Activated naive CD4-positive, alpha-beta T cell treated with anti-CD3 and anti-CD28 coated beads, Interleukin-2, amount 50 U/mL, for 24 hours (primary cell): ENCODE measurements around the gene TECPR1.

Source experiments
- H3K27ac Mint-ChIP-seq: one replicate; pipeline ENCODE4 v1.8.0; 2021; ENCODE audit warnings: mild to moderate bottlenecking, mixed read lengths
- H3K27me3 Mint-ChIP-seq: one replicate; pipeline ENCODE4 v1.8.0; 2021; ENCODE audit warnings: mixed read lengths
- H3K36me3 Mint-ChIP-seq: one replicate; pipeline ENCODE4 v1.8.0; 2021; ENCODE audit warnings: mixed read lengths
- H3K4me1 Mint-ChIP-seq: one replicate; pipeline ENCODE4 v1.8.0; 2021; ENCODE audit warnings: mixed read lengths
- H3K4me3 Mint-ChIP-seq: one replicate; pipeline ENCODE4 v1.8.0; 2021; ENCODE audit warnings: mild to moderate bottlenecking, mixed read lengths
- H3K9me3 Mint-ChIP-seq: one replicate; pipeline ENCODE4 v1.8.0; 2021; ENCODE audit warnings: mixed read lengths

TECPR1 gene

DNA sequence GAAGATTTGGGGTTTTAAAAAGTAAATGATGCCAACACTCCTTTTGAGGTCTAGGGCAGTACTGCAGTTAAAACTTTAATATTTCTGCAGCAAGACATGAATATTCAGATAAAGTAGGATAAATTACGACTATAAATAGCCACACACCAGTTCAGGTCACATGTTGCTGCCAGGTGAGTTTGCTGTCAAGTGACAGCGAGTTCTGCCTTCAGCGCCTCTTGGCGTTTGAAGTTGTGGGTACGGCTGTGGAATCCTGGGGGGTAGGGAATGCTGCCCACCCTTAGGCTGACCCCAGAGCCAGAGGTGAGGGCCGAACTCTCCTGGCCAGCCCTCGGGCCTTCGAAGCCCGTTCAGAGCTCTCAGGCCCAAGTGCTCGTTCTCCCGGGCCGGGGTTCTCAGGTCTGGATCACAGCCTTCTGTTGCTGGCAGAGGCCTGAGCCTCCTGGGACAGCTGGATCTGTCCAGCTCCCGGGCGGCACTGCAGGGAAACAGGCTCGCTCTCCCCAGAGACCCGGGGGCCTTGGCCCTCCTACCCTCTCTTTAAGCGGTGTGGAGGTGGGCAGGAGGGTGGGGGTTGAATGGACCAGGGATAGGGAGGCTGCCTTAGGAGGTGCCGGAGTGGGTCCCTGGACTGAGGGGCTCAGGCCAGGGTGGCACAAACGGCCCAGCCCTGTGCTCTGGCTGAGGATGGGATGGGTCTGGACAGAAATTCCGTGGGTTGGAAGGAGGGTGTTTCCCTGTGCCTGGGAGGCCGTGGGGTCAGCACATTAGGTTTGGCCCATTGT is 34.9 kb upstream of the TECPR1 start:
- H3K4me3 Mint-ChIP-seq = no peak overlapping the region
- no peaks in the 10 kb centered on the region for H3K27me3 Mint-ChIP-seq
- H3K27ac Mint-ChIP-seq = no peak overlapping the region
- no peaks in the 10 kb centered on the region for H3K9me3 Mint-ChIP-seq
- H3K4me1 Mint-ChIP-seq = peaks cover 33% of the 10 kb centered on the region
- H3K36me3 Mint-ChIP-seq = no peaks in the 10 kb centered on the region

DNA sequence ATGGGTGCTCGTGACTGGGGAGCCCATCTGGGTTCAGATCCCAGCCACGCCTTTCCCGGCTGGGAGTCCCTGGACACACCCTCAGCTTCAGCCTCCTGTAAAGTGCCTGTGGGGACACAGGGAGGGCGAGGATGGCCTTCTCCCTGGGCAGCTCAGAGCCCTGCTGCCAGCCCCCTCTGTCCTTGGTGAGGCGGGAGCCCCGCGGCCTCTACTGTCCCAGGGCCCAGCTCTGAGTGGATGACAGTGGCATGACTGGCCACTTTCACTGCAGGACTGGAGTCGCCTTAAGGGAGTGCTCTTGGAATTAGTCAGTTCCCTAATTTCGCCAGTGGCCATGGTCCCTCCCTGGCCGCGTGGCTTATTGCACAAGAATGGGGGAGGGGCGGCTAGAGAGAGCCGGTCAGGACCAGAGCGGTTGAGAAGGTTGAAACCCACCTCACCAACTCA is 34.1 kb upstream of the TECPR1 start:
- H3K4me3 Mint-ChIP-seq = no peak overlapping the region
- no peak overlapping the region for H3K27ac Mint-ChIP-seq
- no peaks in the 10 kb centered on the region for H3K36me3 Mint-ChIP-seq
- peaks cover 33% of the 10 kb centered on the region for H3K4me1 Mint-ChIP-seq
- H3K9me3 Mint-ChIP-seq = no peaks in the 10 kb centered on the region
- no peaks in the 10 kb centered on the region for H3K27me3 Mint-ChIP-seq

DNA sequence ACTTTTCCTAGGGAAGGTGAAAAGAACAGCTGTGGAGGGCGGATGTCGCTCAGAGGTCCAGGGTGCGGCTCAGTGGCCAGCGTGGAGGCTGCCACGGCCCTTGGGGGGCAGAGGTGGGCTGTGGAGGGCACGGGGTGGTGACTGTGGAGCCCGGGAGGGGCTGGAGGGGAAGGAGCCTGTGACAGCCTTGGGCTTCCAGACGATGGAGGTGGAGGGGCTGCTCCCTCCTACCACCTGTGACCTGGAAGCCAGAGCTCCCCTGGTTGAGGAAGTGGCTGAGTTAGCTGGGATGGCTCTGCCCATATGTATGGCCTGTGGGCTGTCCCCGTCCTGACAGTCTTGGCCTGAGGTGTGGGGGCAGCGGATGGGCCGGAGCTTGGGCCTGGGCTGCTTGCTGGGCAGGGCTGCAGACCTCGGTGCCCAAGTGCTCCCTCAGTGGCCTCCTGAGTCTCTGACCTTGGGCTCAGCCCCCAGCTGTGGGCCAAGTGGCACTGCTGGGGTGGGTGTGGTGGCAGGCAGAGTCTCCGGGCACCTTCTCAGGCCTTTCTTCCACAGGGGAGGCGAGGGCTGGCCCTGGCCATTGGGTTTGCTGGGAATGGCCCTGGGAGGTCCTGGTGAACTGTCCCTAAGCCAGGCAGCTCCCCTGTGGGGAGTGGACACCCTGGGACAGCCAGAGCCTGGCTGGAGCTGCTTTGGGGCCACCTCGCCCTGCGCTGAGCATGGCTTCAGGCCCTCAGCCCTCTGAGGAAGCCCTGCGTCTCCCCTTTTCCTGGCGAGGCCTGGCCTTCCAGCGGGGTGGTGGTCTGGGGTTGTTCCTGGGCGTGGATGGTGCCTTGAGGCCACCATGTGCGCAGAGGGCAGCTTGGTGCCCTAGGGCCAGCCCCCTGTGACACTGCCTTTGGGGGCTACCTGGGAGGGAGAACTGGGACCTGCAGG is 33.4 kb upstream of the TECPR1 start:
- no peaks in the 10 kb centered on the region for H3K9me3 Mint-ChIP-seq
- H3K27me3 Mint-ChIP-seq = no peaks in the 10 kb centered on the region
- H3K4me3 Mint-ChIP-seq = no peak overlapping the region
- H3K4me1 Mint-ChIP-seq = peaks cover 33% of the 10 kb centered on the region
- H3K27ac Mint-ChIP-seq = peak overlapping the region; percentile 82
- H3K36me3 Mint-ChIP-seq = no peaks in the 10 kb centered on the region

DNA sequence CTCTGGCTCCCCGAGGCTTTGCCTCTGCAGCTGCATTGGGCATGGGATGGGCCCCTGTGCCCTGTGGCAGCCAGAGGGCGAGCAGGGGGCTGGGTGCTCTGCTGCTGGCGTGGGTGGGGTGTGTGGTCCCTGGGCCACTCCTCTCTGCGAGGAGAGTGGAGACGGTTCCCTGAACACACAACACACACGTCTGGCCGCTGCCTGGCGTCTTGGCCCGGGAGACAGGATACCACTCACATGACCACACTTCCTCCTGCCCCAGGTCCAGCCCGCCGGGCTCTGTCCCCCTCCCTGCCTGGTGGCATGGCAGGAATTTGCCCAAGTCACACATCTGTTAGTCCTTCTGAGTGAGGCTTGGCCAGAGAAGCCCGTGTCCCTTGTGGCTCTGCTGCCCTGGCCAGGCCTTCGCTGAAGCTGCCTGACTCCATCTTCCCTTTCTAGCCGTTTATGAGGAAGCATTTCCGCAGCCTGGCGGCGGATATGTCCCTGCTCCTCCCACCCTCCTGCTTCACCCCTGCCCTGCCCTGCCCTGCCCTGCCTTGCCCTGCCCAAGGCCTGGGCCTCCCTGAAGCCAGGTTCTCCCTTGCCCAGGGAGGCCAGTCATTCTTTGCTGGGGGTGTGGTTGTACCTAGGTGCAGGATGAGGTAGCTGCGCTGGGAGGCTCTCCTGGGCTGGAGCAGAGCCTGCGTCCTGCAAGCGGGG is 32.5 kb upstream of the TECPR1 start:
- H3K27me3 Mint-ChIP-seq = no peaks in the 10 kb centered on the region
- peak overlapping the region; percentile 82 for H3K27ac Mint-ChIP-seq
- no peaks in the 10 kb centered on the region for H3K9me3 Mint-ChIP-seq
- H3K36me3 Mint-ChIP-seq = no peaks in the 10 kb centered on the region
- peak overlapping the region; percentile 45 for H3K4me3 Mint-ChIP-seq
- H3K4me1 Mint-ChIP-seq = peaks cover 33% of the 10 kb centered on the region

DNA sequence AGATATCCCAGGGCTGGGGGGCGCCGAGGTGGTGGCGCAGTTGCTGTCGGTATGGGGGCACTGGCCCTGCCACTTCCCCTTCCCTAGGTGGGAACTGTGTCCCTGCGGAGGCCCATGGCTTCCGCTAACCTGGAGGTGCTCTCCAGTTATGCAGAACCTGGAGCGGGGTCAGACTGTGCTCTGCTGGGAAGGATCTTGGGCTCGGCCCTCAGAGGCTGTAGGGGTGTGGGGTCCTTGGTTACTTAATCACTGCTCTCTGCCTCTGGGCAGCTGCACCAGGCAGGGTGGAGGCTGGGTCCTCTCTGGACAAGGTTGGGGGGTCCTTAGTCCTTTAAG is 31.8 kb upstream of the TECPR1 start:
- Mint-ChIP-seq H3K36me3 (no peaks in the 10 kb centered on the region), H3K4me1 (peaks cover 33% of the 10 kb centered on the region)

DNA sequence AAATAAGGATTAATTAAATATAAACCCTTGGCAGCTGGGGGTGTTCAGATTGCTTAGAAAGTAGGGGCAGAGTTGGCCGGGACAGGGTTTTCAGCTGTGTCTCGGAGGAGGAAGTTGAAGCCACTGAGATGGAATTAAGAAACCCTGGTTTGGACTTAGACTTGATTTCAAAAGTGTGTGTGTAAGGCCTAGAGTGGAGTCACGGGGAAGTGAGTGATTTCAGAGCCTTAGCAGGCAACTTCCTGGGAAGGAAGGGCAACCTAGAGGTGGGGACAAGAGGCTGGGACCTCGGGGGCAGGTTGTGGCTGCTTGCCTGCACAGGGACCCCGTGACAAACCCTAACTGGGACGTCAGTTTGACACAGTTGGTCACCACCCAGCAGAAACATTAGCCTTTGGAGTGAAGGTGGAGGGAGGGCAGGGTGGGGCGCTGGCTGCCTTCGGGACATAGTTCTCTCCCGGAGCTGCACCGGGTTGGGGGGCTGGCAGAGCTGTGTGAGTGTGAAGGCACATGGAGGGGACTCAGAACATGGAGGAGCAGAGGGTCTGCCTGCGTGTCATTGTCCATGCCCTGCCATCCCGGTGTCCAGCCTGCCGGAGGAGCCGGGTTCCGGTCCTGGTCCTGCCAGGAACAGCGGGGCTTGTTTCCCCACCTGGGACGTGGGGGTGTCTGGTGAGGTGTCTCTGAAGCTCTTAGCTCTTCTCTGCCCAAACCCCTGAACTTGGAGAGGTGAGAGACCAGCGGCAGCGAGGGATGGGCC is 31.3 kb upstream of the TECPR1 start:
- Mint-ChIP-seq H3K4me3 (peak overlapping the region; percentile 88), H3K4me1 (peaks cover 33% of the 10 kb centered on the region), H3K27ac (peak overlapping the region; percentile 91)

More for the DNA sequence above, 31.8 kb upstream of the TECPR1 start:
- H3K9me3 Mint-ChIP-seq = no peaks in the 10 kb centered on the region
- no peaks in the 10 kb centered on the region for H3K27me3 Mint-ChIP-seq
- no peak overlapping the region for H3K27ac Mint-ChIP-seq
- peak overlapping the region; percentile 45 for H3K4me3 Mint-ChIP-seq

DNA sequence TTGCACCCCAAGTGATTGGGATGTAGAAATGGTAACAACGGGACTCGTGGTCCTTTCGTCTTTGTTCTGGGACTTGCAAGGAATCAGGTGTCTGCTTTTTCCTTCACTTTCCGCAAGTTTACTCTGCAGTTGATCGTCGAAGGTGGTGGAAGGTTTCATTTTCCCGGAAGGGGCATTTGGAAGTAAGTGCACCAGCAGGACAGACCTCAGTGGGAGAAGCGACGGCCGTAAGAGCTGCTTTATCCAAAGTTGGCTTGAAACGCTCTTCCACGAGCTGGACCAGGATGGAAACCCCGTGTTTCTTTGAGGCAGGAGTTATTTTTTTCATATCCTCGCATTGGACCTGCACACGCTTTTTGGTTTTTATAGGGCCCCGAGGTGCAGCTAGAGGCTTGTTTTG is 30.7 kb upstream of the TECPR1 start:
- Mint-ChIP-seq H3K27me3 (no peaks in the 10 kb centered on the region), H3K36me3 (no peaks in the 10 kb centered on the region), H3K4me3 (peak overlapping the region; percentile 88), H3K9me3 (no peaks in the 10 kb centered on the region), H3K4me1 (peaks cover 33% of the 10 kb centered on the region), H3K27ac (peak overlapping the region; percentile 91)

More for the DNA sequence above, 31.3 kb upstream of the TECPR1 start:
- H3K27me3 Mint-ChIP-seq = no peaks in the 10 kb centered on the region
- H3K36me3 Mint-ChIP-seq = no peaks in the 10 kb centered on the region
- H3K9me3 Mint-ChIP-seq = no peaks in the 10 kb centered on the region

DNA sequence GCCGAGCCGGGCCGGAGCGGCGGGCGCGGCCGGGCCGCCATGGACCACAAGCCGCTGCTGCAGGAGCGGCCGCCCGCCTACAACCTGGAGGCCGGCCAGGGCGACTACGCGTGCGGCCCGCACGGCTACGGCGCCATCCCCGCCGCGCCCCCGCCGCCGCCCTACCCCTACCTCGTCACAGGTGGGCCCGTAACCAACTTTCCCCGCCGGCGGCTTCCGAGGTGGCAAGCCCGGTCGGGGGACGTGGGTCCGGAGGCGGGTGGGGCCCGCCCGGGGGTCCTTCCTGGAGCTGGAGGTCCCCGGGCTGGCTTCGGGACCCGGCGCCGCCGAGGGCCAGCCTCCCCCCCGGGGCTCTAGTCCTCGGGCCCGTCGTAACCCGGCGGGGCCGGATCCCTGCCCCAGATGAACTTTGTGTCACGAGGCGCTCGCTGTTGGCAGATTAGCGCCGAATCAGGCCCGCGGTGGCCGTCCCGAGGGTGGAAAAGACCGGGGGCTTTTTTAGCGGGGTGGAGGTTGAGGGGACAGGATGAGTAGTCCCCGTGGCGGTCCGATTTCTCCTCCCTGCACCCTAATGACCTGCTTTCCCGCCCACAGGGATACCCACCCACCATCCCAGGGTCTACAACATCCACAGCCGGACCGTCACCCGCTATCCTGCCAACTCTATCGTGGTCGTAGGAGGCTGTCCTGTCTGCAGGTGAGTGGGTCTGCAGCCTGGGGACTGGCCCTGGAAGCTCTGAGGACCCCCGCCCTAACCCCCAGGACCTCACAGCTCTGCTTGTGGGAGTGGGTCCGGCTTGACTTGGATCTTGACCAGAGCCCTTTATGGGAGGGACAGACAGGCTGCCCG is 29.9 kb upstream of the TECPR1 start:
- H3K9me3 Mint-ChIP-seq = no peaks in the 10 kb centered on the region
- H3K4me1 Mint-ChIP-seq = peaks cover 33% of the 10 kb centered on the region
- peak overlapping the region; percentile 91 for H3K27ac Mint-ChIP-seq

DNA sequence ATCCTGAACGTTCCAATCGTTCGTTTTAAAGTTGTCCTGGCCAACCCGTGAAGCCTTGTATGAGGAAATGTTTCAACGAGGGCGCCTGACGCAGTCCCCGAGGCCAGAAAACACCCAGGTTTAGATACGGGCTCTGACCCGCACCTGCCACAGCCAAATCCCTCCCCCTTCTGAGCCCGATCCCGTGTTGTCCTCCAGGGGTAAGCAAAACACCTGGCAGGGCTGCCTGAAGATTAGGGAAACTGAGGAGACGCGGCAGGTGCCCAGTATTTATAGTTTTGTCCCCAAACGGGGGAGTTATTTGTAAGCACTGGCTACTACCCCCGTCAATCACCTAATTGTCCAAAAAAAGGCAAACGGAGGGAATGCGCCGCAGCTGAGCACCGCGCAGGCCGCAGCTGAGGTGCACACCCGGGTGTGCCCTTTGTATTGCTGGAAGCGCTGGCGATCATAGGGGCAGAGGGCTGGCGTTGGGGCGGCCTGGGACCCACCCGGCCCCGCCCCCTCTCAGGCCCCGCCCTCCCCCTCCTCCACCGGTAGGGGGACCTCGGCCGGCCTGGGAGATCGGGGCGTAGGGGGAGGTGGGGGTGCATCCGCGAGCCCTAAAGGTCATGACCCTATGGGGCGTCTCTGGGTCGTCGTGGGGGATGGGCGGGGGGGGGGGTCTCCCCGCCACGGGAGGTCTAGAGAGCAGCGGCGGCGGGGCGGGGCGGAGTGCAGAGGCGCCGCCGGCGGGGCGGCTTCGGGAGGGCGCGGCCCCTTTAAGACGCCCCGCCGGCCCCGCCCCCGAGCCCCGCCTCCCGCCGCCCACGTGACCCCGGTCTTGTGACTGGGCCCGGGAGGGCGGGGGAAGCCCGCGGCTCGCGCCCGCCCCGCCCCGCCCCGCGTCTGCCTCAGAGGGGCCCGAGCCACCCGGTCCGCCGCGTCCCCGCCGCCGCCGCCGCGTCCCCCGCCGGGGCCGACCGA is 29.0 kb upstream of the TECPR1 start, which contains the start of gene BRI3:
BRI3 (plus strand) TSS at position 896 of the 966 bp plus-strand sequence. CDS start 110 bp downstream, outside the sequence.
- Mint-ChIP-seq H3K9me3 (no peaks in the 10 kb centered on the region), H3K27me3 (no peaks in the 10 kb centered on the region), H3K27ac (peak within 1 kb of the TSS; percentile 91), H3K36me3 (no peaks in the 10 kb centered on the region), H3K4me1 (peaks cover 28% of the 10 kb centered on the region), H3K4me3 (peak within 1 kb of the TSS; percentile 88)

More for the DNA sequence above, 29.9 kb upstream of the TECPR1 start:
- H3K27me3 Mint-ChIP-seq = no peaks in the 10 kb centered on the region
- H3K4me3 Mint-ChIP-seq = peak overlapping the region; percentile 88
- no peaks in the 10 kb centered on the region for H3K36me3 Mint-ChIP-seq

DNA sequence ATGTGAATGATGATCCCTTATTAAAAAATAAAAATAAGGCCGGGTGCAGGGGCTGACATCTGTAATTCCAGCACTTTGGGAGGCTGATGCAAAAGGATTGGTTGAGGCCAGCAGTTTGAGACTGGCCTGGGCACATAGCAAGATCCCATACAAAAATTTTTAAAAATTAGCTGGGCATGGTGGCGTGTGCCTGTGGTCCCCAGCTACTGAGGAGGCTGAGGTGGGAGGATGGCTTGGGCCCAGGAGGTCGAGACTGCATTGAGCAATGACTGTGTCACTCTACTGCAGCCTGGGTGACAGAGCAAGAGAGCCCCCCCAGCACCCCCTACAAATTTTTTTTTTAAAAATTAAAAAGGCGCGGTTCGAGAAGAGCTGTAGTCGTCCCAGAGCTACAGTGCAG is 28.3 kb upstream of the TECPR1 start:
- H3K36me3 Mint-ChIP-seq = no peaks in the 10 kb centered on the region
- no peak overlapping the region for H3K27ac Mint-ChIP-seq
- H3K4me1 Mint-ChIP-seq = peaks cover 27% of the 10 kb centered on the region
- no peaks in the 10 kb centered on the region for H3K27me3 Mint-ChIP-seq
- H3K9me3 Mint-ChIP-seq = no peaks in the 10 kb centered on the region
- peak overlapping the region; percentile 85 for H3K4me3 Mint-ChIP-seq

DNA sequence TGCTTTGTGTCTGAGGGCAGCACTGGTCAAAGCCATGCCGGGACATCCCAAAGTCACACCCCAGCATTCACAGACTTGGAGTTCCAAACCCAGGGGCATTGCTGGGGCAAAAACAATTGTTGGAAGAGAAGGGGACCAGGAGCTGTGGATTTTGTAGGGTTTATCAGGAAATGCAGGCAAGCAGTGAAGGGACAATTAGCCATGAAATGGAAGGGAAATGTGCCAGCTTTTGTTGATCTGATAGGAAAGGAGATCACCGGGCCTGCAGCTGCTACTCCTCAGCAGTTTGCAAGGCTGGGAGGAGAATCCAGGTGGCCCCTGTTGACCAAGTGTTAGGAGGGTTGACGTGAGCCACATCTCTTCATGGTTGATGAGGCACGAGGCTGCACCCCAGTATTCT is 26.9 kb upstream of the TECPR1 start:
- Mint-ChIP-seq H3K4me1 (peaks cover 16% of the 10 kb centered on the region), H3K9me3 (no peaks in the 10 kb centered on the region), H3K27me3 (no peaks in the 10 kb centered on the region), H3K36me3 (no peaks in the 10 kb centered on the region), H3K27ac (no peak overlapping the region), H3K4me3 (peak overlapping the region; percentile 19)

DNA sequence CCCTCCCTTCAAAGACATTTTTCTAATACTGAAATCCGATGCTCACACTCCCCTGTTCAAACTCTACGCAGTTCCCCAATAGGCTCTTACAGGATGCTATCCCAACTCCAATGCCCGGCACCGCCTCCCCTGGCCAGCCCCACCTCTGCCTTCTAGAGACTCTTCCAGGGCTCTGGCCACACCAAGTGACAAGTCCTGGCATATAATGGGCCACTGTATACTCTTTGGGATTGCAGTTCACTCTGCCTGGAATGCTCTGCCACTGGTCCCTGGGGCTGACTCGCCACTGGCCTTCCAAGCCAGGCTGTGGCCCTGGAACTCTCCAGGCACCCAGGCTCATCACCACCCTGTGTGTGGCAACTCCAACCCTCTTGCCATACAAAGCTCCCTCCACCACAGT is 26.4 kb upstream of the TECPR1 start:
- H3K4me1 Mint-ChIP-seq = peaks cover 12% of the 10 kb centered on the region
- H3K27ac Mint-ChIP-seq = no peak overlapping the region
- H3K9me3 Mint-ChIP-seq = no peaks in the 10 kb centered on the region
- no peaks in the 10 kb centered on the region for H3K27me3 Mint-ChIP-seq
- no peaks in the 10 kb centered on the region for H3K36me3 Mint-ChIP-seq
- H3K4me3 Mint-ChIP-seq = no peak overlapping the region

DNA sequence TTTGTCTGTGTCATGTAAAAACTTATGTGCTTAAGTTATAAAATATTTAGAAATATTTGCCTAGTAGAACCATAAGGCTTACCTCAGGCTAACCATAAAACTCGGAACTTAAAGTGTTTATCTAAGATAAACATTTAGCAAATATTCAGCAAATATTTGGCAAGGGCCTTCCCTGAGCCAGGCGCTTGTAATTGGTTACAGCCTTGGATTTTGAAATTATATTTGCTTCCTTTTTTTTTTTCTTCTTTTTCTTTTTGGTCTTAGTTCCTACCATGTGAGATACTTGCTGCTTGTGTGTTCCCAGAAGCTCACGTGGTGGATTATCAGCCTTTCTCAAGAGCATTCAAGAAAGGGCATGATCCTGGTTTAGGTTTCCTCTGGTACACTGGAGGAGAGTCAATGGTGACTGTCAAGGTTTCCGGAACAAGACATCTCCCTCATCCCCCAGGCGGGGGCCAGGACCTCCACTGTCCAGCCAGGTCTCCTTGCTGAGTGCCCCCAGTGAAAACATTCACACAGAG is 24.3 kb upstream of the TECPR1 start:
- Mint-ChIP-seq H3K27ac (no peak overlapping the region), H3K4me3 (no peak overlapping the region), H3K9me3 (no peaks in the 10 kb centered on the region), H3K27me3 (no peaks in the 10 kb centered on the region), H3K4me1 (no peaks in the 10 kb centered on the region), H3K36me3 (no peaks in the 10 kb centered on the region)
